Fibroblast of villous mesenchyme (primary cell): ENCODE measurements around the gene ELAVL1. TPM values are rescaled to one million over a fixed set of nuclear protein-coding genes. Genes with fewer than 3 reads are reported as not detected.

ENCODE experiments used
- DNase-seq: peaks from one replicate; pipeline ENCODE4 v3.0.0-alpha.2; 2010; ENCODE audit warnings: low read depth
- H3K4me3 ChIP-seq: 2 replicates; pipeline ENCODE4 v1.5.1; 2011; ENCODE audit warnings: low read depth, mild to moderate bottlenecking, low read length
- total RNA-seq: library from RNA; depleted of rRNA; stranded (reverse); fragments of >200 nt; gene quantifications from 2 replicates; pipeline ENCODE4 v1.2.3, GENCODE V29; 2012
- TF ChIP-seq, protein P1 (sequence below): IDR thresholded peaks from 2 replicates; pipeline ENCODE4 v1.5.1; 2012; ENCODE audit warnings: low read depth, mild to moderate bottlenecking, low read length; ENCODE audit not compliant: insufficient read depth

The ELAVL1 gene
- total RNA-seq, 1 donor = 26.8 TPM

DNA sequence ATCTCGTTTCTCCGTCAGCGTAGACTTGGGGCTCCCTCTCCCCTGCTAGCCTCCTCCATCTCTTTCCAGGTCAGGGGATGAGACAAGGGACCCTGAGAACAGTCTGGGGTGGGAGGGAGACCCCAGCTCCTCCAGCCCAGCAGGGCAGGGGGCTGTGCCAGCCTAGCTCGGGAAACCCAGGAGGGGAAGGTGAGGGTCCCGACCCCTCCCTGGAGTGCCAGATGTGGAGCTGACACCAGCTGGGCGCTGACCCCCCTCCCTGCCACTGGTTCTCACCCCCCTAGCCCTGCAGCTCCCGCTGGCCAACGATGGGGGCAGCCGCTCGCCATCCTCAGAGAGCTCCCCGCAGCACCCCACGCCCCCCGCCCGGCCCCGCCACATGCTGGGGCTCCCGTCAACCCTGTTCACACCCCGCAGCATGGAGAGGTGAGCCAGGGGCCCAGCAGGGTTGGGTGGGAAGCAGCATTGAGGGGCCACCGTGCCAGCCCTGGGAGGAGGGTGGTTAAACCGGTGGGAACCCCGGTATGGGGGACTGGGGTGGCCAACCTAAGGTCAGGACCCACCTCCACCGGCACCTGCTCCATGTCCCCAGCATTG is 95.9 kb downstream of the ELAVL1 start:
- TF ChIP-seq, protein P1, sequence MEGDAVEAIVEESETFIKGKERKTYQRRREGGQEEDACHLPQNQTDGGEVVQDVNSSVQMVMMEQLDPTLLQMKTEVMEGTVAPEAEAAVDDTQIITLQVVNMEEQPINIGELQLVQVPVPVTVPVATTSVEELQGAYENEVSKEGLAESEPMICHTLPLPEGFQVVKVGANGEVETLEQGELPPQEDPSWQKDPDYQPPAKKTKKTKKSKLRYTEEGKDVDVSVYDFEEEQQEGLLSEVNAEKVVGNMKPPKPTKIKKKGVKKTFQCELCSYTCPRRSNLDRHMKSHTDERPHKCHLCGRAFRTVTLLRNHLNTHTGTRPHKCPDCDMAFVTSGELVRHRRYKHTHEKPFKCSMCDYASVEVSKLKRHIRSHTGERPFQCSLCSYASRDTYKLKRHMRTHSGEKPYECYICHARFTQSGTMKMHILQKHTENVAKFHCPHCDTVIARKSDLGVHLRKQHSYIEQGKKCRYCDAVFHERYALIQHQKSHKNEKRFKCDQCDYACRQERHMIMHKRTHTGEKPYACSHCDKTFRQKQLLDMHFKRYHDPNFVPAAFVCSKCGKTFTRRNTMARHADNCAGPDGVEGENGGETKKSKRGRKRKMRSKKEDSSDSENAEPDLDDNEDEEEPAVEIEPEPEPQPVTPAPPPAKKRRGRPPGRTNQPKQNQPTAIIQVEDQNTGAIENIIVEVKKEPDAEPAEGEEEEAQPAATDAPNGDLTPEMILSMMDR = no peak
- DNase-seq = no peak
- no peak overlapping the region for H3K4me3 ChIP-seq

DNA sequence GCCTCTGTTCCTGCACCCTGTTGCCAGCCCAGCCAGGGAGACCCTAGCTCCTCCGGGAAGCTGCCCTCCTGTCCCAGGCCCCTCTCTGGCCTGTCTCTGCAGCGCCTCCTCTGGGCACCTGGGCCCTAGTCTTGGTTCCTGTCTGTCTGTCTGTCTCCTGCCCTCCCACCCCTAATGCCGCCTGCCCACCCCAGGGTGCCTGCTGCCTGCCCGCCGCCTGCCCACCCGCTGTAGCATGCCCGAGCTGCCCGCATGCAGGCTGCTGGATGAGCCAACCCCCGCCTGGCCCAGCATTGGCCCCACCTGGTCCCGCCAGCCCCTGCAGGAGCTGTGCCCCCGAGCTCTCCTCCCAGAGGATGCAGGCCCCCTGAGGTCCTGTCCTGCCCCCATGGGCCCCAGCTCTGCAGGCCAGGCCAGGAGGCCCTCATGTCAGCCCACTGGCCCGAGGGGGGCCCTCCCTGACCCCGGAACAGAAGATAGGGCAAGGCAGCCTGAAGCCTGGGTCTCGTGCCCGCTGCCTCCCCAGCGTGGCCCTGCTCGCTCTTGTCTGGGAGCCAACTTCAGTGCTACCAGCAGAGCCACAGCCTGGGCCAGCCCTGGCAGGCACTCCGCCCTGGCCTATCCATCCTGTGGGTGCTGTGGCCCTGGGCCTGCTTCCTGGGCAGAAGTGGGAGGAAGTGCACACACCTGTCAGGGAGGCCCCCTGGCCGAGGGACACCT is 96.5 kb downstream of the ELAVL1 start:
- no peak overlapping the region for H3K4me3 ChIP-seq
- no peak for DNase-seq
- TF ChIP-seq, protein P1 = no peak

Other genes starting within 250 kb of the ELAVL1 start
- gene CLEC4M, start 242.4 kb downstream of the ELAVL1 start, total RNA-seq = under 0.01 TPM in 1 of 2 replicates, not detected in the other
- 24.8 and 25.5 TPM in 2 replicates for gene EVI5L, start 175.4 kb downstream of the ELAVL1 start, total RNA-seq
- under 0.01 TPM in 1 of 2 replicates, not detected in the other for gene PRR36, start 131.3 kb downstream of the ELAVL1 start, total RNA-seq
- gene LRRC8E, start 117.1 kb downstream of the ELAVL1 start, total RNA-seq = 6.0 and 7.4 TPM in 2 replicates
- 12.1 and 12.2 TPM in 2 replicates for gene MAP2K7, start 101.8 kb downstream of the ELAVL1 start, total RNA-seq
- gene TGFBR3L, start 90.8 kb downstream of the ELAVL1 start, total RNA-seq = 0.86 and 0.97 TPM in 2 replicates
- 17.7 and 23.5 TPM in 2 replicates for gene SNAPC2, start 85.3 kb downstream of the ELAVL1 start, total RNA-seq
- 1.9 and 3.0 TPM in 2 replicates for gene CTXN1, start 79.5 kb downstream of the ELAVL1 start, total RNA-seq
- 57.9 and 58.6 TPM in 2 replicates for gene TIMM44, start 62.0 kb downstream of the ELAVL1 start, total RNA-seq
- gene CCL25, start 47.1 kb upstream of the ELAVL1 start, total RNA-seq = not detected in 2 replicates
- not detected in 2 replicates for gene FBN3, start 144.0 kb upstream of the ELAVL1 start, total RNA-seq
- 6.0 and 10.3 TPM in 2 replicates for gene CERS4, start 203.7 kb upstream of the ELAVL1 start, total RNA-seq